Nephron progenitor cell (in vitro differentiated cells): Measurements from ENCODE around the gene P2RY13.

ENCODE experiments used
- DNase-seq: peaks from one replicate; pipeline ENCODE4 v3.0.0; 2021
- H3K27ac Mint-ChIP-seq: 2 replicates; pipeline ENCODE4 v1.8.0; 2021; ENCODE audit warnings: mild to moderate bottlenecking, moderate library complexity, mixed read lengths
- H3K27me3 Mint-ChIP-seq: 2 replicates; pipeline ENCODE4 v1.8.0; 2021; ENCODE audit warnings: mild to moderate bottlenecking, low read depth, mixed read lengths; ENCODE audit not compliant: poor library complexity
- H3K36me3 Mint-ChIP-seq: 2 replicates; pipeline ENCODE4 v1.8.0; 2021; ENCODE audit warnings: low read depth, mixed read lengths
- H3K4me1 Mint-ChIP-seq: 2 replicates; pipeline ENCODE4 v1.8.0; 2021; ENCODE audit warnings: mixed read lengths
- H3K4me3 Mint-ChIP-seq: 2 replicates; pipeline ENCODE4 v1.8.0; 2021; ENCODE audit warnings: mild to moderate bottlenecking, moderate library complexity, mixed read lengths
- H3K9me3 Mint-ChIP-seq: 2 replicates; pipeline ENCODE4 v1.8.0; 2021; ENCODE audit warnings: mild to moderate bottlenecking, moderate library complexity, mixed read lengths
- TF ChIP-seq, protein P1 (sequence below): fragments of 200-600 bp; sonication (generic); IDR thresholded peaks from 2 replicates; pipeline ENCODE4 v1.5.0; 2021; ENCODE audit warnings: antibody characterized with exemption

Gene P2RY13

DNA sequence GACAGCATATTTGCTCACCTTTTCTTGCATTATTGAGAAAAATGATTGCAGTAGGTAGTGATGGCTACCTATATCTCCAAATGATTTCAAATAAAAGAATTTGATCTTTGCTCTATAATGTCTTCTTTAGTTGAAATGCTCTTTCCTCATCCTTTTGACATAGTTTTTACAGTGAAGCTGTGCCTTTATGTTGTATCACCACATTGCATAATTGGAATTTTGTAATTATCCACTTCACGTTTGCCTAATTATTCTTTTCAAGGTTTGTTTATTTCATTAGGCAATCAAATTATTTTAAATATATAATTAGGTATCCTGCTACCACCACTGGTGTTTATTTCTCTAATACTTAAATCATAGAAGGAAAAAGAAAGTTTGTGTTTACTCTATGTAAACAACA lies 21.3 kb upstream of the P2RY13 start:
- TF ChIP-seq, protein P1, sequence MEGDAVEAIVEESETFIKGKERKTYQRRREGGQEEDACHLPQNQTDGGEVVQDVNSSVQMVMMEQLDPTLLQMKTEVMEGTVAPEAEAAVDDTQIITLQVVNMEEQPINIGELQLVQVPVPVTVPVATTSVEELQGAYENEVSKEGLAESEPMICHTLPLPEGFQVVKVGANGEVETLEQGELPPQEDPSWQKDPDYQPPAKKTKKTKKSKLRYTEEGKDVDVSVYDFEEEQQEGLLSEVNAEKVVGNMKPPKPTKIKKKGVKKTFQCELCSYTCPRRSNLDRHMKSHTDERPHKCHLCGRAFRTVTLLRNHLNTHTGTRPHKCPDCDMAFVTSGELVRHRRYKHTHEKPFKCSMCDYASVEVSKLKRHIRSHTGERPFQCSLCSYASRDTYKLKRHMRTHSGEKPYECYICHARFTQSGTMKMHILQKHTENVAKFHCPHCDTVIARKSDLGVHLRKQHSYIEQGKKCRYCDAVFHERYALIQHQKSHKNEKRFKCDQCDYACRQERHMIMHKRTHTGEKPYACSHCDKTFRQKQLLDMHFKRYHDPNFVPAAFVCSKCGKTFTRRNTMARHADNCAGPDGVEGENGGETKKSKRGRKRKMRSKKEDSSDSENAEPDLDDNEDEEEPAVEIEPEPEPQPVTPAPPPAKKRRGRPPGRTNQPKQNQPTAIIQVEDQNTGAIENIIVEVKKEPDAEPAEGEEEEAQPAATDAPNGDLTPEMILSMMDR = no peak
- no peak overlapping the region for H3K27ac Mint-ChIP-seq
- H3K36me3 Mint-ChIP-seq = peaks cover 13% of the 10 kb centered on the region
- H3K27me3 Mint-ChIP-seq = no peaks in the 10 kb centered on the region
- DNase-seq = no peak
- H3K9me3 Mint-ChIP-seq = no peaks in the 10 kb centered on the region
- no peak overlapping the region for H3K4me3 Mint-ChIP-seq
- H3K4me1 Mint-ChIP-seq = peaks cover 4% of the 10 kb centered on the region

DNA sequence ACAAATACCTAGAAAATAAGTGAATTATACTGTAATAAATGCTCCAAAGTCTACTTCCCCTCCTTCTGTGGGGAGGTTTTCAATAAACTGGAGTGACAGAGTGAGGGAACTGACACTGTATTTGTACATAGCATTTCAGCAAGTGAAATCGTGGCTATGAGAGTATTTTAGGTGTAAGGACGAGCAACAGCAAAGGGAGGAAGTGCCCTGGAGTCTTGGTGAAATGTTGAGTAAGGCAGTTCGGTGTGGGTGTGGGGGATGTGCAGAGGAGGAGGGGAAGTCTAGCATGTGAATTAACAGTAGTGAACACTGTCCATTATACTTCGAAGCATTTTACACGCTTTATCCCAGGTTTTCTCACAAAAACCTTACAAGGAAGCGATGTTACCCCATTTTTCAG lies 18.1 kb upstream of the P2RY13 start:
- H3K27me3 Mint-ChIP-seq = no peaks in the 10 kb centered on the region
- peaks cover 4% of the 10 kb centered on the region for H3K4me1 Mint-ChIP-seq
- H3K27ac Mint-ChIP-seq = no peak overlapping the region
- TF ChIP-seq, protein P1 = no peak
- DNase-seq = no peak
- no peaks in the 10 kb centered on the region for H3K9me3 Mint-ChIP-seq
- peaks cover 6% of the 10 kb centered on the region for H3K36me3 Mint-ChIP-seq
- H3K4me3 Mint-ChIP-seq = no peak overlapping the region

DNA sequence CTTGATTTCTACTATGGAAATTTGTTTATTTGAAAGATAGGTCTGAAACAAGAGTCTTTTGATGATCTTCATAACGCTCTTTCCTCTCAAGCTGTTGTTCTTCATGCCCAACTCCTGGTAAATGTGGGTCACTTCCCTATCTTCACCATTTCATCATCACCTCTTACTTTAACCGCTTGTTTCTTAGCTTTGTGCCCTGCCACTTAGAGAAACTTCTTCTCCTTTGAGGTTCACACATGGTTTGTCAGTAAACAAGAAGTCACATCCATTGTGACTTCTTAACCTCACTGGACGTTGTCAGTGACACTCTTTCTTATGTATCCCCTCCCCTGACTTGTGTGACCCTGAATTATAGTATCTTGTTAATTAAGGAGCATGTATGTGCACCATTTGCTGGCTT lies 16.9 kb upstream of the P2RY13 start:
- no peaks in the 10 kb centered on the region for H3K9me3 Mint-ChIP-seq
- no peak for DNase-seq

DNA sequence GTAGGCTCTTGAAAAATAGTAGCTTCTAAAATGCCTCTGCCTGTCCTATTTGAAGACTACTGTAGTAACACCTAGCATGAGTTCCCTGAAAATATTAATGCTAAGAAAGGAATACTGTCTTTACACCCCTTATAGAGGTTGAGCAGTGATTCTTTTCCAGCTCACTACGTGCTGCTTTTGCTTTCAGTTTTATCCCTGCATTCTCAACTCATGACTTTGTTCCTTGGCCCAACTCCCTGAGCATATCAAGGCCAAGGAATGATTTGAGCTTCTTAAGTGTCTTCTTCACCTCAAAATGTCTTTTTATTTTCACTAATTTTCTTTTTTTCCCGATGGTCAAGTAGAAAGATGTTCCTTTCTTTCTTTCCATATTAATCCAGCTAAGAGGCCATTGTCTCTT lies 16.5 kb upstream of the P2RY13 start:
- no peaks in the 10 kb centered on the region for H3K27me3 Mint-ChIP-seq
- peaks cover 4% of the 10 kb centered on the region for H3K4me1 Mint-ChIP-seq
- H3K9me3 Mint-ChIP-seq = no peaks in the 10 kb centered on the region
- H3K27ac Mint-ChIP-seq = no peak overlapping the region
- no peak overlapping the region for H3K4me3 Mint-ChIP-seq
- no peak for DNase-seq
- TF ChIP-seq, protein P1 = no peak
- peaks cover 5% of the 10 kb centered on the region for H3K36me3 Mint-ChIP-seq

More for the DNA sequence above, 16.9 kb upstream of the P2RY13 start:
- TF ChIP-seq, protein P1 = no peak
- Mint-ChIP-seq H3K4me3 (no peak overlapping the region), H3K4me1 (peaks cover 4% of the 10 kb centered on the region), H3K27me3 (no peaks in the 10 kb centered on the region), H3K36me3 (peaks cover 6% of the 10 kb centered on the region), H3K27ac (no peak overlapping the region)

DNA sequence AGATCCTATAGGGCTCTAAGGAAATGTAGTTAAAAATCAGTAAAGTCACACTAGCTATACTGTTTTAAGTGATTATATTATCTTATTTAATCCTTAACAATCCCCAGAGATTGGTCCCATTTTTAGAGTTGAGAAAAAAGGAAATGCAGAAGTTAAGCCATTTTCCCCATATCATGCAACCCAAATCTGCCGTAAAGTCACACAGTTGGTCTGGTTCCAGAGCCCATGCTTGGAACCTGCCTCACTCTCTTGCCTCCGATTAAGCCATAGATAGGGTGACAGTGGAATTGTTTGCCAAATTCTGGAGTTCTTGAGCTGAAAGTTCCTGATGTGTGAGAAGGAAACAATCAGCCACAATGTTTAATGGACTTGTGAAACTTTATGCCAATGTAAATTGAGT lies 2.3 kb upstream of the P2RY13 start:
- Mint-ChIP-seq H3K27me3 (no peaks in the 10 kb centered on the region), H3K4me1 (no peaks in the 10 kb centered on the region), H3K9me3 (no peaks in the 10 kb centered on the region), H3K36me3 (no peaks in the 10 kb centered on the region), H3K4me3 (no peak overlapping the region), H3K27ac (no peak overlapping the region)
- DNase-seq = no peak
- TF ChIP-seq, protein P1 = no peak

DNA sequence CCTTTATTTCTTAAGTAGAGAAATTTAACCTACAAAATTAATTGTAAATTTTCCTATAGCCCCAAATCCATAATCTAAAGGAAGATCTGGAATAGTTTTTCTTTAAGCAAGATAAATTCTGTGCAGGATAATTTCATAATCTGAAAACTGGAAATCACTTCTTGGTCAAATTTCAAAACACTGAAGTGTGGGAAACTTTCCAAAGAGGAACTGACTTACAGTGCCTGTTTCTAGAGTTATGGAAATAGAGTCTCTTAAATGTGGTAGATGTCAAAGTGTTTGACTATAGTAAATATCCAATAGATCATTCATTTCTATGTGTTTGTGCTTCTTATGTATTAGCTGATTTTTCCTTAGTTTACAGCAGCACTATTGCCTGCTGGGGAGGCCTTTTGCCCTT lies 1.6 kb upstream of the P2RY13 start:
- Mint-ChIP-seq H3K9me3 (no peaks in the 10 kb centered on the region), H3K36me3 (no peaks in the 10 kb centered on the region), H3K4me1 (no peaks in the 10 kb centered on the region)

More for the DNA sequence above, 1.6 kb upstream of the P2RY13 start:
- H3K4me3 Mint-ChIP-seq = no peak overlapping the region
- TF ChIP-seq, protein P1 = no peak
- H3K27ac Mint-ChIP-seq = no peak overlapping the region
- no peaks in the 10 kb centered on the region for H3K27me3 Mint-ChIP-seq
- DNase-seq = no peak
